Uterus (tissue), 2 donors: ENCODE measurements around the gene PILRB.

Experiments
- CTCF ChIP-seq, 4 experiments: fragments of 200-600 bp in 2 of 4; fragments of 450-650 bp in 2 of 4; sonication (generic) in 2 of 4; IDR thresholded peaks; one replicate each; pipeline ENCODE4 v1.5.1; 2016 to 2019; ENCODE audit warnings: antibody characterized with exemption in 4 of 4, mild to moderate bottlenecking in 2 of 4, moderate library complexity in 1 of 4
- POLR2A ChIP-seq, 2 donors: fragments of 450-650 bp; IDR thresholded peaks; one replicate each; pipeline ENCODE4 v1.6.1; 2016; ENCODE audit warnings: antibody characterized with exemption in 2 of 2, mild to moderate bottlenecking in 1 of 2, moderate library complexity in 1 of 2

GRCh38 chr7:100370303-100370702 is 12.4 kb downstream of the PILRB start:
- TF ChIP-seq CTCF (IDR thresholded peaks at IDR 0.05), result no peak
- TF ChIP-seq POLR2A (IDR thresholded peaks at IDR 0.05), result no peak
